Stimulated activated naive CD8-positive, alpha-beta T cell treated with anti-CD3 and anti-CD28 coated beads, Interleukin-15, Interleukin-2, amounts not matched to agents 100 ng/mL and 50 ng/mL, for 24 hours (primary cell): ENCODE measurements around the gene LRRC43.
"Not testable (repeated sequence)": the region's sequence is repeated elsewhere in the genome, so short reads cannot be mapped to it uniquely, and the experiment has no call there.

ENCODE experiments used
- H3K27ac Mint-ChIP-seq: one replicate; pipeline ENCODE4 v1.8.0; 2021; ENCODE audit warnings: mild to moderate bottlenecking, mixed read lengths
- H3K27me3 Mint-ChIP-seq: one replicate; pipeline ENCODE4 v1.8.0; 2021; ENCODE audit warnings: mixed read lengths
- H3K36me3 Mint-ChIP-seq: one replicate; pipeline ENCODE4 v1.8.0; 2021; ENCODE audit warnings: low read depth, mixed read lengths
- H3K4me1 Mint-ChIP-seq: one replicate; pipeline ENCODE4 v1.8.0; 2021; ENCODE audit warnings: low read depth, mixed read lengths
- H3K4me3 Mint-ChIP-seq: one replicate; pipeline ENCODE4 v1.8.0; 2021; ENCODE audit warnings: mild to moderate bottlenecking, mixed read lengths
- H3K9me3 Mint-ChIP-seq: one replicate; pipeline ENCODE4 v1.8.0; 2021; ENCODE audit warnings: mixed read lengths

Gene LRRC43

GRCh38 chr12:122171399-122171798 lies 11.5 kb upstream of the LRRC43 start:
- H3K36me3 Mint-ChIP-seq = no peaks in the 10 kb centered on the region
- no peaks in the 10 kb centered on the region for H3K9me3 Mint-ChIP-seq
- H3K27ac Mint-ChIP-seq = no peak overlapping the region
- H3K4me3 Mint-ChIP-seq = no peak overlapping the region
- H3K27me3 Mint-ChIP-seq = peaks cover 10% of the 10 kb centered on the region
- H3K4me1 Mint-ChIP-seq = peaks cover 15% of the 10 kb centered on the region

GRCh38 chr12:122172262-122172939 lies 10.5 kb upstream of the LRRC43 start:
- Mint-ChIP-seq H3K9me3 (no peaks in the 10 kb centered on the region), H3K27ac (no peak overlapping the region), H3K4me3 (no peak overlapping the region), H3K27me3 (peaks cover 10% of the 10 kb centered on the region), H3K4me1 (peaks cover 13% of the 10 kb centered on the region), H3K36me3 (no peaks in the 10 kb centered on the region)

GRCh38 chr12:122174155-122174845 lies 8.6 kb upstream of the LRRC43 start, which contains the start of gene IL31:
Gene IL31, minus strand, starts transcription at chr12:122174221. Its CDS starts 49 bp downstream, at chr12:122174172.
- Mint-ChIP-seq H3K36me3 (no peaks in the 10 kb centered on the region), H3K4me3 (no peak within 1 kb of the TSS), H3K27me3 (peaks cover 7% of the 10 kb centered on the region), H3K4me1 (peaks cover 13% of the 10 kb centered on the region), H3K9me3 (no peaks in the 10 kb centered on the region), H3K27ac (no peak within 1 kb of the TSS)

GRCh38 chr12:122176473-122176872 lies 6.5 kb upstream of the LRRC43 start:
- not testable (repeated sequence) for H3K36me3 Mint-ChIP-seq, H3K4me3 Mint-ChIP-seq, H3K9me3 Mint-ChIP-seq, H3K27ac Mint-ChIP-seq, H3K27me3 Mint-ChIP-seq
- peaks cover 17% of the 10 kb centered on the region for H3K4me1 Mint-ChIP-seq

- Mint-ChIP-seq H3K36me3 (no peaks in the 10 kb centered on the region), H3K4me1 (peaks cover 19% of the 10 kb centered on the region), H3K9me3 (no peaks in the 10 kb centered on the region), H3K4me3 (peak overlapping the region; percentile 51), H3K27ac (no peak overlapping the region), H3K27me3 (peaks cover 12% of the 10 kb centered on the region)
These were observed 641 bp downstream of the LRRC43 start for GRCh38 chr12:122183588-122183940.

GRCh38 chr12:122184517-122184916 lies 1.6 kb downstream of the LRRC43 start:
- H3K27me3 Mint-ChIP-seq = peaks cover 12% of the 10 kb centered on the region
- peaks cover 19% of the 10 kb centered on the region for H3K4me1 Mint-ChIP-seq
- H3K4me3 Mint-ChIP-seq = peak overlapping the region; percentile 44
- H3K36me3 Mint-ChIP-seq = no peaks in the 10 kb centered on the region
- no peak overlapping the region for H3K27ac Mint-ChIP-seq
- no peaks in the 10 kb centered on the region for H3K9me3 Mint-ChIP-seq

- Mint-ChIP-seq H3K27me3 (peaks cover 12% of the 10 kb centered on the region), H3K27ac (no peak overlapping the region), H3K9me3 (no peaks in the 10 kb centered on the region), H3K36me3 (no peaks in the 10 kb centered on the region), H3K4me1 (peaks cover 16% of the 10 kb centered on the region), H3K4me3 (no peak overlapping the region)
These were observed 2.2 kb downstream of the LRRC43 start for GRCh38 chr12:122185079-122185478.

GRCh38 chr12:122185494-122186082 lies 2.7 kb downstream of the LRRC43 start:
- Mint-ChIP-seq H3K4me1 (peaks cover 15% of the 10 kb centered on the region), H3K4me3 (no peak overlapping the region), H3K27me3 (peaks cover 12% of the 10 kb centered on the region), H3K36me3 (no peaks in the 10 kb centered on the region), H3K27ac (no peak overlapping the region), H3K9me3 (no peaks in the 10 kb centered on the region)

GRCh38 chr12:122187466-122187865 lies 4.5 kb downstream of the LRRC43 start:
- Mint-ChIP-seq H3K9me3 (no peaks in the 10 kb centered on the region), H3K27ac (no peak overlapping the region), H3K36me3 (no peaks in the 10 kb centered on the region), H3K27me3 (peaks cover 9% of the 10 kb centered on the region), H3K4me1 (peaks cover 15% of the 10 kb centered on the region), H3K4me3 (no peak overlapping the region)

- no peaks in the 10 kb centered on the region for H3K36me3 Mint-ChIP-seq
- H3K4me3 Mint-ChIP-seq = no peak overlapping the region
- peaks cover under 1% of the 10 kb centered on the region for H3K4me1 Mint-ChIP-seq
- no peaks in the 10 kb centered on the region for H3K27me3 Mint-ChIP-seq
- no peak overlapping the region for H3K27ac Mint-ChIP-seq
- H3K9me3 Mint-ChIP-seq = no peaks in the 10 kb centered on the region
These were observed 6.9 kb downstream of the LRRC43 start for GRCh38 chr12:122189626-122190475.

- Mint-ChIP-seq H3K4me1 (no peaks in the 10 kb centered on the region), H3K27ac (no peak overlapping the region), H3K9me3 (peaks cover 6% of the 10 kb centered on the region), H3K27me3 (no peaks in the 10 kb centered on the region), H3K36me3 (no peaks in the 10 kb centered on the region), H3K4me3 (no peak overlapping the region)
These were observed 8.1 kb downstream of the LRRC43 start for GRCh38 chr12:122190842-122191668.

GRCh38 chr12:122192441-122192840 lies 9.5 kb downstream of the LRRC43 start:
- H3K27me3 Mint-ChIP-seq = peaks cover 2% of the 10 kb centered on the region
- H3K36me3 Mint-ChIP-seq = no peaks in the 10 kb centered on the region
- peaks cover 2% of the 10 kb centered on the region for H3K4me1 Mint-ChIP-seq
- H3K9me3 Mint-ChIP-seq = peaks cover 6% of the 10 kb centered on the region
- no peak overlapping the region for H3K27ac Mint-ChIP-seq
- H3K4me3 Mint-ChIP-seq = no peak overlapping the region

GRCh38 chr12:122194804-122195203 lies 11.9 kb downstream of the LRRC43 start:
- Mint-ChIP-seq H3K4me1 (peaks cover 12% of the 10 kb centered on the region), H3K4me3 (no peak overlapping the region), H3K27me3 (peaks cover 14% of the 10 kb centered on the region), H3K27ac (no peak overlapping the region), H3K9me3 (peaks cover 6% of the 10 kb centered on the region), H3K36me3 (no peaks in the 10 kb centered on the region)

GRCh38 chr12:122195405-122195804 lies 12.5 kb downstream of the LRRC43 start:
- Mint-ChIP-seq H3K27me3 (peaks cover 19% of the 10 kb centered on the region), H3K9me3 (peaks cover 6% of the 10 kb centered on the region), H3K36me3 (no peaks in the 10 kb centered on the region), H3K4me3 (no peak overlapping the region), H3K27ac (no peak overlapping the region), H3K4me1 (peaks cover 12% of the 10 kb centered on the region)
